T-helper 1 cell treated with Interleukin-12 subunit alpha and Interleukin-12 subunit beta and Interleukin-4 antibody, amounts not matched to agents 30 ng/mL and 1 ng/mL, for 36 hours (primary cell): ENCODE measurements around the gene PTPRN. TPM values are rescaled to one million over a fixed set of nuclear protein-coding genes. Genes with fewer than 3 reads are reported as not detected.

Experiments
- intact Hi-C: fragments of 100-400 bp; cut with micrococcal nuclease; formaldehyde crosslinking; loops from one replicate; pipeline ENCODE4 v1.15.1; 2024
- total RNA-seq: library from RNA; stranded (reverse); gene quantifications from 2 replicates; pipeline ENCODE4 v1.2.3, GENCODE V29; 2022

Gene PTPRN
- total RNA-seq, 1 donor from 2014 or later = not detected

DNA sequence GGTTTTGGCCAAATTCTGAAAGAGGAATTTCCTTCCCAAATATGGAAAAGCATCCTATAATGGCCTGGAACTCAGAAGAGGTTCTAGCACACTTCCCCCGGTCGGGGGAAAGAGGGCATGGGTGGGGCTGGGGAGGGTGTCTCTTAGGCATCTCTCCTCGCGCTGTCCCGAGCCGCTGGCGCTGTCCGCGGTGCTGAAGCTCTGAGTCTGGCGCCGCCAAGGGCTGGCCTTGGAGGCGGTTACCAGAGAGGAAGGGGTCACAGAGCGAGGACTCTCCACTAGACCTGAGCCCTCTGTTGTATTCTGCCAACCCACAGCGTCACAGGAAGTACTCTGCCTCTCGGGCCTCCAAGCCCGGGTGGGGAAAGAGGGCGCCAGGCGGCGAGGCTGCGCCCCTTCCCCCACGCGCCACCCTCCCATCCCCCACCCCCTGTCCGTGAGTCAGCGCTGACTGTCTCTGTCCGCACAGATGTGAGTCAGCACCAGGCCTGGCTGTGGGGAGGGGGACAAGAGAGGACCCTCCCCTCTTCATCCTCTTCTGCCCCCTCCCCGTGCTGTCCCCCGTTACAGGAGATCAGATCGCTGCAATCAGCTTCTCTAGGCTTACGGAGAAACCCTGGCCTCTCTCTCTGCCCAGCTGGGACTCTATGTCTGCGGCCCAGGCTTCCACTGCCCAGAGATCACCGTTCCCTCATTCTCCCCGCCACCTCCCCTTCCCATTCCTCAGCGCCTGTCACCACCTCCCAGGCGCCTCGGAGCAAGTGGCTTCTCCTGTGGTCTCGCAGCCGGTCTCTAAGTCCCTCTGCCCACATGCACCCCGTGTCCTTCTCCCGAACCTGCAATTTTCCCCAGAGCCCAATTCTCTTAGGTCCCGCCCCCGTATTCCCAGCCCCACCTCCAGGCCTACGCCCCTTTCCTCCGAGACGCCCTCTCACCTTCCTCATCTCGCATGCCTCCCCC, 779 bp downstream of the PTPRN start:
- intact Hi-C loops = loop anchor here (1.0 to 5.0 kb wide), 3 partner anchors 10 to 266 kb away; partner anchors contain the start of gene CFAP65

DNA sequence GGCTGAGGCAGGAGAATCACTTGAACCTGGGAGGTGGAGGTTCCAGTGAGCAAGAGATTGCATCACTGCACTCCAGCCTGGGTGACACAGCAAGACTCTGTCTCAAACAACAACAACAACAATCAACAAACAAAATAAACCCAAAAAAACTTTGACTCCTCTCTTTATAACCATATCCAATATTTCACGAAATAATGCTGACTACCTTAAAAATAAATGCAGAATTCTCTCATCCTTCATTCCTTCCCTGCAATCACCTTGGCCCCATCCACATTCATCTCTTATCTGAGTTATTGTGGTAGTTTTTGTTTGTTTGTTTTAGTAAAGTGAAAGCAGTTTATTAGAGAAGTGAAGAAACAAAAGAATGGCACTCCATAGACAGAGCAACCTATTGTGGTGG, 3.2 kb downstream of the PTPRN start:
- intact Hi-C loops = loop anchor here (5.0 kb wide), 1 partner anchor 264 kb away; the partner anchor contains the start of gene CFAP65

DNA sequence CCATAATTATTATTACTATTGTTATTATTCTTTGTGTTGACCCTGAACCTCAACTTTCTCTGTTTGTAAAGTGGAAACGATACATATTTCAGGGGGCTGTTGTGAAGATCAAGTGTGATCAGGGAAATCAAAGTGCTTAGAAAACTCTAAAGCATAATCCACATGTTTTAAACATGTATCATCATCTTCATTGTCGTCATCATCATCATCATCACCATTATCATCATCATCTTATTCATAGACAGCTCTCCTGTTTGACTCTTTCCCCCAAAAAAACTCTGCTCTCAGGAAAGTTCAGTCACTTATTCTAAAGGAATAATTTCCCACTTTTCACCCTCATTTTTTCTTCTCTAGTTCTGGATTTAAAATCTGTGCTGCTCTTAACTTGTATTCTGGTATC, 5.0 kb downstream of the PTPRN start:
- intact Hi-C loops = no loop called here

DNA sequence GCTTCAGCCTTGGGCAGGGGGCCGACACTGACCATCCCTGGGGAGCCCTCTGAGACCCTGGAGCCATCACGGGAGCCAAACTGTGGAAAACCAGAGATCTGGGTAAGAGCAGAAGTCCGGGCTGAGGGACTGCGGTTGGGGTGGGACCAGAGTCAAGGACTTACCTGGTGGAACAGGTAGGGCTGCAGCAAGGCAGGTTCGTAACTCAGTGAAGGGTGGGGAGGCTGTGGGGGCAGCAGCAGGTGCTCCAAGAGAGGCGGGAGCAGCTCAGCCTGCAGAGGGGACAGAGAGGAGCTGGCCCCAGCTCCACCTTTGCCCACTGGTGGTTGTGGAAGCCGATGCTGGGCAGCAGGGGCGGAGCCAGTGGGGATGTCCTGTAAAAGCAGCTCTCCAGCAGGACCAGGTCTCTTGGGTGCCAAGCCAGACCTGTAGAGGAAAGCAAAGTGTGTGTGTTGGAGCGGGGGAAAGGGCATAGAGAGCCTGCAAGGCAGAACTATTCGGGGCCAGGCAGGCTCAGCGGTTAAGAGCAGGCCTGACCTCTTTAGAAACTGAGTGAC, 6.7 kb downstream of the PTPRN start:
- intact Hi-C loops = no loop called here

DNA sequence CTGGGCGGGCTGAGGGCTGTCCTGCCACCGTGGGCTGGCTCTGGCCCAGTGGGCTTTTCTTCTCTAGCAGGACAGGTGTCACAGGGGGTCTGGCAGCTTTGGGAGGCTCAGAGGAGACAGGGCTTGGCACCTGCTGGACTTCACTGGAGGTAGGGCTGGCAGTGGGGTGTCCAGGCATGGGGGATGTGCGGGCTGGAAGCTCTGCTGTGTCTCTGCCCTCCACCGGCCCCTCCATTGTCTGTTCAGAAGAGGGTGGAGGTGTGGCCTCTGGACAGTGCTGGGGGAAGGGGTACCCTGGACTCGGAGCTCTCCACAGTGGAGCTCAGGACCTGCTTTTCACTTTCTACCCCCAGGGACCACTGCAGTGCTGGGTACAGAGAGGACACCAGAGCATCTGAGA, 9.2 kb downstream of the PTPRN start:
- intact Hi-C loops = no loop called here

DNA sequence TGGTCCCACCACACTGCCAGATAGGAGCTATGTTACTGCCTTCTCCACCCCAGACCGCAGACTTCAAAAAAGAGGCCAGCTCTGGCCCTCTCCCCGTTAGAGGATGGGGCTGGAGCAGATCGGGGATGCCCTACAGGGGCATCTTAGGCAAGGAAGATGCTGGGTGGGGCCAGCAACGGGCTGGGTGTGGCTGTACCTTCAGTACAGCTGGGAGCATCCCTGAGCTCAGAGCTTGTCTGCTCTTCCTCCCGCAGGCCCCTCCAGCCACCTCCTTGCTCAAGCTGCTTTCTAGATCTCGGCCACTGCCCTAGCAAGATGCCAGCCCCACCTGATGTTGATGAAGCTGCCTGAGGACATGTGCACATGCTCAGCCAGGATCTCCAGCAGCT, 9.8 kb downstream of the PTPRN start:
- intact Hi-C loops = loop anchor here (2.0 to 5.0 kb wide), 3 partner anchors 53 to 243 kb away; partner anchors contain the start of genes CHPF, GMPPA and TMEM198

DNA sequence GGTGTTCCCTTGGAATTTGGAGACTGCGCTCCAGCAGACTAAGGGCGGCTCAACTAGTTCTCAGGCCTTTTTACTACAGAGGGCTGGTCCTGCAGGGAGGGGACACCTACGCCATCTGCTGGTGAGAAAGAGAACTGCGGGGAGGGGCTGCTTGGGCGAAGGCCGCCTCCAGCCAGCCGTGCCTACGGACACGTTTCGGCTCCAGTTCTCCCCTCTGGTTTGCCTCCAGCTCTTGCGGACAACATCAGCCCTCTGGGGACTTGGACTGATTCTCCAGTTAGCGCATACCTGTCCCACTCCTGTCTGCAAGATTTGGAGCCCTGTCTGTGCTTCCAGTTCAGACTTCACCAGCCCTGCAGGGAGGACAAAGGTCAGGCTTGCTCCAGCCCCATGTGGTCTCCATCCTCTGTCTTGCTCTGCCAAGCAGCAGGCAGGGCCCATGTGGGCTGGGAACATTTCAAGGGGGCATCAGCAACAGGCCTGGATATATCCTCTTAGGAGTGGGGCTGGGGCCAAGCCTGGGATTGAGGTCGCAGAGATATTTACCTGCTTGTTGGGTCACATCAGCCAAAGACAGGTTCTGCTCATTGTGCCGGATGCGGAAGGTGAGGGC, 10.3 kb downstream of the PTPRN start:
- intact Hi-C loops = loop anchor here (1.0 to 5.0 kb wide), 11 partner anchors 9 to 243 kb away; partner anchors contain the start of genes CHPF, GMPPA, NHEJ1 and RETREG2

DNA sequence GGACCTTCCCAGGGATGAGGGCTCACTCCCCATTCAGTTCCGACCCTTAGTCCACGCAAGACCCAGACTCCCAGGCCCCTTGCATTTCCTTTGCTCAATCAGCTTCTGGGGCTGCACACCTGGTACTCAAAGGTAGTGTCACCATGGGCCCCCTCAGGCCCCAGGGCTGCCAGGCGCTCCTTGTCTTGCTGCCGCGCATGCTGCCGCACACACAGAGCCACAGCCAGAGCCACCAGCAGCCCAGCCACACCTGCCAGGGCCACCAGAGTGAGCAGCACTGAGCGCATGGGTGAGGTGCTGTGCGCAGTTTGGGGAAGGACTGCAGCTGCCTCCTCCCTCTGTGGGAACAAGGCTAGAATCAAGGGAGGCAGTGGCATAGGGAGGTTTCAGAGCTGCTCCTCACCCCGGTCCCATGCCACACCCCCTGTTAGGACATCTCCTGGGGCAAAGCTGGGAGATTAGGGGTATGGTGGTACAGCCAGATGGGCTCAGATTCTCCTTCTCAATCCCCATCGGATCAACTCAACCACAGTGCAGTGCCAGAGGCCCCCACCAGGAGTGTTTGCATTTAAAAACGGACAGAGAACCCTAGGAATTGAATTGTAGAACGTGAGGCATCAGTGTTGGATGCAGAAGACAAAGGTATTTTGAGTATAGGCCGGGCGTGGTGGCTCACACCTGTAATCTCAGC, 11.3 kb downstream of the PTPRN start:
- intact Hi-C loops = loop anchor here (1.0 to 5.0 kb wide), 11 partner anchors 10 to 244 kb away; partner anchors contain the start of genes CHPF, GMPPA, NHEJ1 and RETREG2

DNA sequence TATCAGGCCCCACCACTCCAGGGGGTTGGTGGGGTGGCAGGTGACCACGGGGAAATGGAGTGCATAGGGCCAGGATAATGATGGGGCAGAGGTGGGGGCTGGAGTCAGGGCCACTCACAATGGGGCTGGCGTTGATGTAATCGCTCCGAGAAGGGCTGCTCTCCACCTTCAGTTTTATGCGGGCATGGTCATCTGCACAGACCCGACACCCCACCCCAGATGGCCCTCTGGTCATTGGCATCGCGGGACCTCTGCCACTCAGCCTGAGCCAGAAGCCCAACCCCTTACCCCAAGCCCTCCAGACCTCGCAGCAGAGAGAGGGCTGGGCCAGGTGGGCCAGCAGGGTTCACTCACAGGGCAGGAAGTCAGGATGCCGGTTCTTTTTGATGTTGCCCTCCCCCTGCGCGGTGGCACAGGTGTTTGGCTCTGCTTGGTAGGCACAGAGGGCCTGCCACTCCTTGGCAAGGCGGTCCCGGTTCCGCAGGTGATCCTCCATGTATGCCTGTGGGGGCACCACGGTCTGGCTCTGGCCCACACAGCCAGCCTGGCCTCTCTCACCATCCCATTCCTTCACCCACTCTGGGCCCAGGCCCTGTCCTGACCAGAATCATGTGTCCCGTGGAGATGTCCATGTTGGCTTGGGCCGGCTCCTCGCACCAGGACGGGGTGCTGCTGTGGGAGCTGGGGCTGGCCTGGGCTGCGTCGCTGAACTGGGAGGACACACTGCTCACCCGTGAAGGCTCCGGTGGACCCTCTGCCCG, 12.4 kb downstream of the PTPRN start:
- intact Hi-C loops = loop anchor here (5.0 kb wide), 2 partner anchors 200 to 245 kb away; partner anchors contain the start of genes CHPF, GMPPA and TMEM198

DNA sequence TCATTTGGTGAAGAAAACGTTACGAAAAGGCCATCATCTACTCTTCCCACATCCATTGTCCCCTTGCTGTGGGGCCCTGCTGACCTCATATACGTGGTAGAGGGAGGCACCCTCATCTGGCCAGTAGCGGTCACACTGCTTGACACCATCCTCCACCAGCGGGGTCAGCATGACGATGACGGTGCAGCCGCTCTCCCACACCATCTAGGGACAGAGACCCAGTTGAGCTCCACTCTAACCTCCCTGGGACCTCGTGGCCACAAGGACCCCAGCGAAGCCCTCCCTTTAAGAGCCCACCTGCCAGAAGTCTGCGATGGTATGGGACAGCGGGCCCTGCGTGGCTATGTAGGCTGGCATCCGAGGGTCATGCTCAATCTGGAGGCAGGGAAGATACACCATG, 13.1 kb downstream of the PTPRN start:
- intact Hi-C loops = loop anchor here (5.0 kb wide), 2 partner anchors 201 to 246 kb away; partner anchors contain the start of genes CHPF, GMPPA and TMEM198

DNA sequence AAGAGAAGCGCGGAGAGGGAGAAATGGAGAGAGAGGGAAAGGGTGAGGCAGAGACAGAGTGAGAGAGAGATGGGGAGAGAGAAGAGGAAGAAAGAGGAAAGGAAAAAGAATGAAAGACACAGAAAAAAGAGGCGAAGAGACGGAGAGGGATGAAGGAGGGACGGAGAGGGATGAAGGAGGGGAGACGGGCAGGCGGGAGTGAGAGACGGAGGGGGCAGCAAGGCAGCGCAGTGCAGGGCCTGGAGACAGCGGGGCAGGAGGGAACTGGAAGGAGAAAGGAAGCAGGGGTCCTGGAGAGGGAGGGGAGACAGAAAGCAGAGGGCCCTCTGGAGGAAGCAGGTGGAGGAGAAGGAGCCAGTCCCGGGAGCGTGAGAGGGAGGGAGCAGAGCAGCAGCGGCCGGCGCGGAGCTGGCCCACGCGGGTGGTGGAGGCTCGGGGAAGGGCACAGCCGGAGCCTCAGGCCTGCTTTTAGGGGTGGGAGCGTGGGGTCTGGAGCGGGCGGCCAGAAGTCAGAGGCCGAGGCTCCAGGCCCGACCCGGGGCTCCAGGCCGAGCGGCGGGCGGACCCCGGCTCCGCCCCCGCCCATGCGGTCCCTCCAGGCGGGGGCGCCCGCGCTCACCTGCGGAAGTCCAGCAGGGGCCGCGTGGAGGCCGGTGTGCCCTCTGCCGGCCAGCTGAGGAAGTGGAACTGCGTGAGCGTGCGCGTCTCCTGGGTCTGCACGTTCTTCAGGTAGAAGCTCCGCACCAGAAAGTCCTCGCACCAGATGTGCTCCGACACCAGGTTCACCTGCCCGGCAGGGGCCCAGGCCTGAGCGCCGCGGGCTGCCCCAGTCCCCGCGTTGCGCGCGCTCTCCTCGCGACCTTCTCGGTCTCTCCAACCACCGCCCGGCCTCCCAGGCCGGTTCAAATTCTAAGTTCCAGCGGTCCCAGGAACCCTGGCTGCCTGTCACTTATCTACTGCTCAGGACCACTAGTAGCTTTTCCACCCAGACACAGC, 14.5 kb downstream of the PTPRN start:
- intact Hi-C loops = loop anchor here (1.0 to 5.0 kb wide), 9 partner anchors 15 to 248 kb away; partner anchors contain the start of genes ANKZF1, ATG9A, CHPF and CNPPD1

DNA sequence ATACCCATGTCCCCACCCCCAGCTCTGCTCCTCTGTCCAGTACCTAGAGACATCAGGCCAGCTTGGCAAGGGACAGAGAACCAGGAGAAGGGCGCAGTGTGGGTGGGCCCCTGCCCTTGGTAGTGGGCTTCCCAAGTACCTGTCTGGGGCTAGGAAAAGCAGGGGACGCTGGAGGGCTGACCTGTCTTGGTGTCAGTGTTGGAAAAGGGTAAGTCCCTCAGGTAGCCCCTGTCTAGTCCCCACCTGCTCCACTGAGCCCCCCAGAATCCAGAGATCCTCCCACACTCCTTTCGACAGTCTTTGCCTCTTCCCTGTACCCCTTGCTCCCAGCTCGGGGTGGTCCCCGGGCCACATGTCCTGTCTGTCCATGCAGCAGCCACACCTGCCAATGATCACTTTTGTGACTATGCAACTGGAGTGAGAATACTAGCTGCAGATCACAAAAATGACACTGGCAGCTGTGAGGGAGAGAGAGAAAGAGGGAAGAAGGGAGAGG, 15.4 kb downstream of the PTPRN start:
- intact Hi-C loops = loop anchor here (1.0 to 2.0 kb wide), 2 partner anchors 49 to 95 kb away; partner anchors contain the start of genes GLB1L and STK16

DNA sequence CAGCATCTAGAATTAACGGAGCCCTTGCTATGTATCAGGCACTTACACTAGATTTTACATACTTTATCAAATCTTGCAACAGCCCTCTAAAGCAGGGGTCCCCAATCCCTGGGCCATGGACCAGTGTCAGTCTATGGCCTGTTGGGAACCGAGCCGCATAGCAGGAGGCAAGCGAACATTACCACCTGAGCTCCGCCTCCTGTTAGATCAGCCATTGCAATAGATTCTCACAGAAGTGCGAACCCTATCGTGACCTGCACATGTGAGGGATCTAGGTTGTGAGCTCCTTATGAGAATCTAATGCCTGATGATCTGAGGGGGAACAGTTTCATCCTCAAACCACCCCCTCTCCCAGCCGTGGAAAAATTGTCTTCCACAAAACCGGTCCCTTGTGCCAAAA, 16.6 kb downstream of the PTPRN start:
- intact Hi-C loops = no loop called here

DNA sequence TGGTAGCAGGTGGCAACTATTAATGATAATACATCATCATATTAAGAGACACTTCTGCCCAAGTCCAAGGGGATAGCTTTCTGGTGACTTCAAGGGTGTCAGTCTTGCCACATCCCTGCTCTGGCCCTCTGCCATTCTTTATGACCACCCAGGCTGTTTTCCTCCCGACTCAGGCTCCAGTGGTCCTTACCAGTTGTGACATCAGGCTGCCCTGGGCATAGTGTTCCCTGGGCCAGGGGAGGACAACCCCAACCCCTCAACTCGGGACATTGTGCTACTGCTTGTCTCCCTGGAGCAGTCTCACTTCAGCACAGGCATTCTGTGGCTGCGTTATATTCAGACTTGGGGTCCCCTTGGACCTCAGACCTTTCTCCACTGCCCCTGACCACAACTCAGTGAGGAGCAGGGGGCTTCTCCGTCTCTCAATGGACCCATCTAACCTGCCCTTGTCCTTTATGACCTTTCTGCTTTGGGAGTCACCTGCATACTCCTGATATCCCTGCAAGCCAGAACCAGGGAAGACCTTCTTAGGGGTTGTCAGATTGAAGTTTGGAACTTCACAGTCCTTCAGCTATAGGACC, 17.2 kb downstream of the PTPRN start:
- intact Hi-C loops = no loop called here

DNA sequence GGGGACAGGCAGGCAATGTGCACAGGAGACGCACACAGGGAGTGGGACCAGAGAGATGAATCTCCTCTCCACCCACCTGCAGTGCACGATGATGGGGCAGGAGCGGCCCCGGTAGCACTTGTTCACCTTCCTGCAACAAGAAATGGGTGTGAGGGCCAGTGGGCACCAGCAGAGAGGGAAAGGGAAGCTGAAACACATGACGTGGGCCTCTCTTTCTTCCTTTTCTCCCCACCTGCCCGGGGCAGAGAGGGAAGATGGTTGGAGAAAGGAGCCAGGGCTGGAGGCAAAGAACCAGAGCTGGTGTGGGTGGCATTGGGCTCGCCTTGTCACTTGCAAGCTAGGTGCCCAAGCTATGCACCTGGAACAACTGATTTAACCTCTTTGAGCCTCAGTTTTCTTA, 17.8 kb downstream of the PTPRN start:
- intact Hi-C loops = no loop called here

DNA sequence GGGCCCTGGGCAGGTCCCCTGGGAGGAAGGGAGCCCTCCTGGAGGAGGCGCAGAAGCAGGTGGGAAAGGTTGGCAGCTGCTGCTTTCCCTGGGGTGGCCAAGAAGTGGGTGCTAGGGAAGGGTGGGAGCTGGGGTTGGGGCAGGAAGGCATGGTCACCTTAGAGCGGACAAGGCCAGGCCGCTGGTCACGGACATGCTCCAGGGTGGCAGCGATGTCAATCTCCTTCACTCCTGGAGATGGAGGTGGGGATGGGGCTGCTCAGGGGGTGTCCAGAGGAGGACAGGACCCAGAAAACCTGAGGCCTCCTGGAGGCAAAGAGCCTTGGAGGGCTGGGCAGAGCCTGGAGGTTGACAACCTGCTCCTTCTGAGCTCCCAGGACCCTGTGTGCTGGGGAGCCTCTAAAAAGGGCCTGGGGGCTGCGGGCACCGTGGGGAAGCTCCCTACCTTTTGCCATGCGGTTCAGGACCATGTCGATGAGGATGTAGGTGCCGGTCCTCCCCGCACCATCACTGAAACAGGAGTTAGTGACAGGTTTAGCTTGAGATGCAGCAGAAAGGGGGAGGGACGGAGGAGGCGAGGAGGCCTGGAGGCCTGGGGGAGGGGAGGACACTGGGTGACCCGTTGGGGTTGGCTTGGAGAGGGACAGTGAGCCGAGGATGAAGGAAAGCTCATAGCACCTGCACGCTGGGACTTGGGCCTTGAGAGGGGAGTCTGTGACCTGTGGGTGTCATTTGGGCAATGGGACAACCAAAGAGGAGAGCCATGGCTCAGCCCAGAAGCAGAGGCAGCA, 18.6 kb downstream of the PTPRN start:
- intact Hi-C loops = no loop called here

DNA sequence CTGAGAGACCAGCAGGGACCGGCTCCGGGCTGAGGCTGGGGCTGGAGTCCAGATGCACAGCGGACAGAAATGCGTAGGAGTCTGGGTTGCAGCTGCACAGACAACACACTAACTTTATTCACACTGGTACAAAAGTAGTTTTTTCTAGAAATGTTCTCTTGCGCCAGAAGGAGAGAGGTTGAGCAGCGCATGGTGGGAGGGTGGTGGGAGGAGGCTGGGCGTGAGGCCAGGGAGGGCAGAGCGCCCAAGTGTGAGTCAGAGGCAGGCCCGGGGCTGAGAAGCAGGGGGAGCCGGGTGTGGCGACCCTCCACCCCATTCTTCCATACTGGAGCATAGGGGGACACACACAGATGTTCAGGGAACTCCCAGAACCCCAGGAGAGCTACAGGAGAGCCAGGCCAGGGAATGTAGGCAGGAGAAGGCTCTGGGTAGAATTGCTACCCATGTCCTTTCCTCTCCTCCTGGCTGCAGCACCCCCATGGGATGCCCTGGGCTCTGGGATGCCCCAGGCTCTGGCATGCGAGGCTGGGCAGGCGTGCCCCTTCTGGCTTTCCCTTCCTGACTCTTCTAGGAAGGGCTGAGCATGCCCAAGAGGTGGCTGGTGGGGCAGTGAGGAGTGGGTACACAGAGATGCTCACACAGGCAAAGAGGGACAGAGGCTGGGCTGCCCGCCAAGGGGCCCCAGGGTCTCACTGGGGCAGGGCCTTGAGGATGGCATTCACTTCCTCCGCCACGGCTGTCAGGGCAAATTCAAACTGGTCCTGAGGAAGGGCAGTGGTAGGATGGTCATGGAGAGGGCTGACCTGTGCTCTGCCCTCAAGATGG, 19.5 kb downstream of the PTPRN start:
- intact Hi-C loops = no loop called here
